Endothelial cell of umbilical vein (primary cell): ENCODE measurements around the gene TYROBP. TPM values are rescaled to one million over a fixed set of nuclear protein-coding genes. Genes with fewer than 3 reads are reported as not detected.

Source experiments
- BruUV-seq: library from RNA; stranded (reverse); fragments of 400-500 nt; replicated peaks from 2 replicates; lab custom pipeline; 2021; lab: Mats Ljungman, UMichigan
- CTCF ChIA-PET: fragments of 300-600, 350-600 bp; sonication (Branson Sonifier 250); formaldehyde crosslinking; loops from one replicate; lab custom pipeline; 2021; ENCODE audit warnings: antibody characterized with exemption, inconsistent platforms; lab: Charles Lee
- POLR2A ChIA-PET: fragments of 300-600, 350-600 bp; sonication (Branson Sonifier 250); formaldehyde crosslinking; loops from one replicate; lab custom pipeline; 2021; ENCODE audit warnings: antibody characterized with exemption, inconsistent platforms; lab: Charles Lee
- DNase-seq: peaks from one replicate; pipeline ENCODE4 v3.0.0-alpha.2; 2011; ENCODE audit warnings: low read depth, low spot score
- FAIRE-seq: peaks from 2 replicates; lab custom pipeline; 2011; peaks lifted over from hg19 to GRCh38; lab: Jason Lieb, UNC
- H2AFZ ChIP-seq: 2 replicates; pipeline ENCODE4 v1.6.0; 2012; ENCODE audit warnings: low read depth, low read length, control low read depth, inconsistent platforms
- H3K27ac ChIP-seq: 2 replicates; pipeline ENCODE4 v1.5.1; 2011; ENCODE audit warnings: low read depth, mild to moderate bottlenecking, control low read depth, low read length, moderate library complexity; ENCODE audit not compliant: insufficient read depth
- H3K27me3 ChIP-seq, 2 experiments: 2 replicates each; pipeline versions ENCODE4 v1.6.0 to v1.6.1; 2011; ENCODE audit warnings: low read length in 2 of 2, mixed read lengths in 1 of 2; ENCODE audit not compliant: control insufficient read depth in 2 of 2, insufficient read depth in 2 of 2
- H3K36me3 ChIP-seq, 2 experiments: 2 replicates in 1 of 2; 3 replicates in 1 of 2; pipeline ENCODE4 v1.5.1; 2011; ENCODE audit warnings: low read length in 2 of 2, mild to moderate bottlenecking in 1 of 2, moderate library complexity in 1 of 2; ENCODE audit not compliant: control insufficient read depth in 2 of 2, insufficient read depth in 2 of 2; ENCODE audit errors: extremely low read depth in 1 of 2
- H3K4me1 ChIP-seq: 3 replicates; pipeline ENCODE4 v1.5.1; 2011; ENCODE audit warnings: mild to moderate bottlenecking, low read length; ENCODE audit not compliant: control insufficient read depth, insufficient read depth; ENCODE audit errors: extremely low read depth
- H3K4me2 ChIP-seq: 2 replicates; pipeline ENCODE4 v1.6.1; 2011; ENCODE audit warnings: low read length, control low read depth, mixed read lengths; ENCODE audit not compliant: insufficient read depth
- H3K4me3 ChIP-seq, 3 experiments: fragments of 200-600 bp in 1 of 3; sonication (generic), shearing (Covaris generic) in 1 of 3; replicated peaks in 1 of 3; 2 replicates each; pipeline ENCODE4 v1.5.1; 2011 to 2016; ENCODE audit warnings: control low read depth in 3 of 3, low read length in 3 of 3, mild to moderate bottlenecking in 2 of 3, inconsistent platforms in 1 of 3, low read depth in 1 of 3, moderate library complexity in 1 of 3; ENCODE audit not compliant: insufficient read depth in 1 of 3
- H3K79me2 ChIP-seq: 2 replicates; pipeline ENCODE4 v1.6.0; 2012; ENCODE audit warnings: low read length, inconsistent platforms; ENCODE audit not compliant: control insufficient read depth, insufficient read depth
- H3K9ac ChIP-seq: replicated peaks from 2 replicates; pipeline ENCODE3; 2011; ENCODE audit warnings: low read length, control low read depth; ENCODE audit not compliant: insufficient read depth; ENCODE audit errors: extremely low read depth
- H3K9me1 ChIP-seq: replicated peaks from 3 replicates; pipeline ENCODE4 v1.6.0; 2011; ENCODE audit warnings: mild to moderate bottlenecking, low read length; ENCODE audit not compliant: control insufficient read depth, insufficient read depth; ENCODE audit errors: extremely low read depth
- H3K9me3 ChIP-seq: replicated peaks from 2 replicates; pipeline ENCODE4 v1.5.1; 2012; ENCODE audit warnings: low read length, inconsistent platforms; ENCODE audit not compliant: control insufficient read depth, insufficient read depth
- H4K20me1 ChIP-seq: replicated peaks from 2 replicates; pipeline ENCODE3; 2011; ENCODE audit warnings: mild to moderate bottlenecking, low read length; ENCODE audit not compliant: control insufficient read depth, insufficient read depth; ENCODE audit errors: extremely low read depth
- CTCF ChIP-seq, 2 donors: IDR thresholded peaks; 1 replicate in 1 of 2; 2 replicates in 1 of 2; pipeline ENCODE4 v1.5.1; 2011; ENCODE audit warnings: low read length in 2 of 2, mild to moderate bottlenecking in 2 of 2, moderate library complexity in 2 of 2, control low read depth in 1 of 2, inconsistent platforms in 1 of 2, low read depth in 1 of 2; ENCODE audit not compliant: insufficient read depth in 1 of 2; ENCODE audit errors: extremely low read depth in 1 of 2
- EZH2 ChIP-seq: IDR thresholded peaks from 2 replicates; pipeline ENCODE4 v1.6.1; 2012; ENCODE audit warnings: borderline replicate concordance, low read depth, mild to moderate bottlenecking, moderate library complexity, low read length, inconsistent platforms; ENCODE audit not compliant: severe bottlenecking
- FOS ChIP-seq: IDR thresholded peaks from 2 replicates; pipeline ENCODE4 v1.6.1; 2011; ENCODE audit warnings: mild to moderate bottlenecking, low read length, moderate library complexity, borderline replicate concordance; ENCODE audit not compliant: insufficient read depth
- GATA2 ChIP-seq: IDR thresholded peaks from 2 replicates; pipeline ENCODE4 v1.7.0; 2011; ENCODE audit warnings: low read depth, mild to moderate bottlenecking, moderate library complexity, mixed read lengths, low read length; ENCODE audit not compliant: insufficient read length, insufficient read depth
- JUN ChIP-seq: IDR thresholded peaks from 2 replicates; pipeline ENCODE4 v1.6.1; 2011; ENCODE audit warnings: borderline replicate concordance, low read depth; ENCODE audit not compliant: insufficient read length, insufficient read depth
- MAX ChIP-seq: IDR thresholded peaks from 2 replicates; pipeline ENCODE4 v1.6.1; 2011; ENCODE audit not compliant: insufficient read depth, insufficient read length
- MYC ChIP-seq: IDR thresholded peaks from one replicate; pipeline ENCODE4 v1.6.1; 2011; ENCODE audit warnings: mild to moderate bottlenecking, low read depth, low read length
- POLR2A ChIP-seq: IDR thresholded peaks from 2 replicates; pipeline ENCODE4 v1.6.1; 2012; ENCODE audit warnings: low read depth, mild to moderate bottlenecking, control low read depth, low read length
- POLR2AphosphoS5 ChIP-seq: IDR thresholded peaks from 2 replicates; pipeline ENCODE4 v1.6.1; 2012; ENCODE audit warnings: low read depth, mild to moderate bottlenecking, control low read depth, low read length, moderate library complexity; ENCODE audit not compliant: insufficient read depth
- dilution Hi-C: fragments of 300-500 bp; cut with MboI; formaldehyde crosslinking; loops from one replicate; pipeline ENCODE4 v1.15.0; 2019; ENCODE audit warnings: low sequenced_read_pairs; ENCODE audit not compliant: extremely low pct_ligation_motif_present
- intact Hi-C: fragments of 100-400 bp; cut with micrococcal nuclease; formaldehyde crosslinking; loops from one replicate; pipeline ENCODE4 v1.10.0; 2022
- polyA plus RNA-seq, 4 experiments: library from polyadenylated mRNA; depleted of rRNA in 3 of 4; stranded (reverse) in 3 of 4; unstranded in 1 of 4; fragments of >200 nt; gene quantifications; 2 replicates each; pipeline versions ENCODE4 v1.2.1 to v1.2.3, GENCODE V29; 2011 to 2012; ENCODE audit warnings: missing spikeins in 1 of 4
- total RNA-seq: library from RNA; stranded (reverse); gene quantifications from 2 replicates; pipeline ENCODE4 v1.2.3, GENCODE V29; 2021

The TYROBP gene
- total and polyA plus RNA-seq, 2 donors (not counting 3 experiments of a cell fraction or from before 2014, with no cell fraction given), result not detected

- peaks cover 29 to 37% of the 10 kb centered on the region in 2 experiments for H3K27me3 ChIP-seq
- intact Hi-C loops, result no loop called here
- H3K9me1 ChIP-seq, result no peaks in the 10 kb centered on the region
- POLR2A ChIA-PET, result no interaction called here
- no peaks in the 10 kb centered on the region for H3K4me1 ChIP-seq
- H3K4me3 ChIP-seq, result no peak overlapping the region
- no peak overlapping the region for H3K4me2 ChIP-seq
- H3K36me3 ChIP-seq, result no peaks in the 10 kb centered on the region
- no peaks in the 10 kb centered on the region for H4K20me1 ChIP-seq
- no peak overlapping the region for H3K9ac ChIP-seq
- FAIRE-seq, result no peak
- no peak overlapping the region for H3K27ac ChIP-seq
- H3K9me3 ChIP-seq, result no peaks in the 10 kb centered on the region
- CTCF ChIA-PET, result no interaction called here
- H2AFZ ChIP-seq, result no peak overlapping the region
- DNase-seq, result no peak
- no TSS peak for BruUV-seq
- dilution Hi-C loops, result no loop called here
- TF ChIP-seq MYC (no peak), GATA2 (no peak), FOS (no peak), EZH2 (no peak), MAX (no peak), POLR2A (no peak), POLR2AphosphoS5 (no peak), JUN (no peak), CTCF (IDR thresholded peaks at IDR 0.05; ENCODE audit: extremely low read depth in 1 of 2, insufficient read depth in 1 of 2, low read depth in 1 of 2, low read length in 2 of 2) (no peak)
- no peaks in the 10 kb centered on the region for H3K79me2 ChIP-seq
Observed at GRCh38 chr19:35863018-35863417, 45.1 kb downstream of the TYROBP start.
